GM10266 (cell line): Measurements from ENCODE around the gene TLCD4.

ENCODE experiments used
- DNase-seq: peaks from one replicate; pipeline ENCODE4 v3.0.0; 2012; ENCODE audit errors: extremely low spot score
- TF ChIP-seq, protein P1 (sequence below): IDR thresholded peaks from 2 replicates; pipeline ENCODE4 v1.5.1; 2012; ENCODE audit warnings: mild to moderate bottlenecking, low read depth; ENCODE audit not compliant: control insufficient read depth, insufficient read depth; ENCODE audit errors: missing control alignments

The TLCD4 gene

DNA sequence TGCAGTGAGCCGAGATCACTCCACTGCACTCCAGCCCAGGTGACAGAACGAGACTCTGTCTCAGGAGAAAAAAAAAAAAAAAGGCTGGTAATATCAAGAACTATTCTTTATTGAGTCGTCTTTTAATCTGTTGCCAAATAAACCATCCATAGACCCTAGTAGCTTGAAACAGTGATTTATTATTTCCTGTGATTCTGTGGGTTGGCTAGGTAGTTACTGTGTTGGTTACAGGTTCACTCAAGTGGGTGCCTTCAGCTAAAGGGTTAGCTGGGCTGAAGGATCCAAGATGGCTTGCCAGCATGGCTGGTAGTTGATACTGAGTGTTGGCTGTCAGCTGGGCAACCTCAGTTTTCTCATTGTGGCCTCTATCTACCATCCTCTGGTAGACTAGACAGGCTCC is 9.2 kb downstream of the TLCD4 start:
- TF ChIP-seq, protein P1, sequence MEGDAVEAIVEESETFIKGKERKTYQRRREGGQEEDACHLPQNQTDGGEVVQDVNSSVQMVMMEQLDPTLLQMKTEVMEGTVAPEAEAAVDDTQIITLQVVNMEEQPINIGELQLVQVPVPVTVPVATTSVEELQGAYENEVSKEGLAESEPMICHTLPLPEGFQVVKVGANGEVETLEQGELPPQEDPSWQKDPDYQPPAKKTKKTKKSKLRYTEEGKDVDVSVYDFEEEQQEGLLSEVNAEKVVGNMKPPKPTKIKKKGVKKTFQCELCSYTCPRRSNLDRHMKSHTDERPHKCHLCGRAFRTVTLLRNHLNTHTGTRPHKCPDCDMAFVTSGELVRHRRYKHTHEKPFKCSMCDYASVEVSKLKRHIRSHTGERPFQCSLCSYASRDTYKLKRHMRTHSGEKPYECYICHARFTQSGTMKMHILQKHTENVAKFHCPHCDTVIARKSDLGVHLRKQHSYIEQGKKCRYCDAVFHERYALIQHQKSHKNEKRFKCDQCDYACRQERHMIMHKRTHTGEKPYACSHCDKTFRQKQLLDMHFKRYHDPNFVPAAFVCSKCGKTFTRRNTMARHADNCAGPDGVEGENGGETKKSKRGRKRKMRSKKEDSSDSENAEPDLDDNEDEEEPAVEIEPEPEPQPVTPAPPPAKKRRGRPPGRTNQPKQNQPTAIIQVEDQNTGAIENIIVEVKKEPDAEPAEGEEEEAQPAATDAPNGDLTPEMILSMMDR: no peak
- no peak for DNase-seq

DNA sequence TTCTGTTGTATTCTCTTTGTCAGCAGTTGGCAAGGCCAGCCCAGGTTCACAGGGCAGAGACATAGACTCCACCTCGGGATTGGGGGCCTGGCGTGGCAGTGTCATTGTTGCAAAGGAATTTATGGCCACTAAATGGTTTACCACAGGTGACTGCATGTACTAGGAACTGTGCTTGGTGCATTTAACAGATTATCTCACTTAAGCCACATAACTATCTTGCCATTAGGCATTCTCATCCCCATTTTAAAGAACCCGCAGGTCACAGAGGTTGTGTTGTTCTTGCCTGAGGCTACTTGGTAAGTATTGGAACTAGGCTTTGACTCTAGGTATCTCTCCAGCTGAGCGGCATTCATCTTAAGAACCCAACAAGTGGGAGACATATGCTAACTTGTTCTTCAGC is 9.7 kb downstream of the TLCD4 start:
- TF ChIP-seq, protein P1: no peak
- no peak for DNase-seq

DNA sequence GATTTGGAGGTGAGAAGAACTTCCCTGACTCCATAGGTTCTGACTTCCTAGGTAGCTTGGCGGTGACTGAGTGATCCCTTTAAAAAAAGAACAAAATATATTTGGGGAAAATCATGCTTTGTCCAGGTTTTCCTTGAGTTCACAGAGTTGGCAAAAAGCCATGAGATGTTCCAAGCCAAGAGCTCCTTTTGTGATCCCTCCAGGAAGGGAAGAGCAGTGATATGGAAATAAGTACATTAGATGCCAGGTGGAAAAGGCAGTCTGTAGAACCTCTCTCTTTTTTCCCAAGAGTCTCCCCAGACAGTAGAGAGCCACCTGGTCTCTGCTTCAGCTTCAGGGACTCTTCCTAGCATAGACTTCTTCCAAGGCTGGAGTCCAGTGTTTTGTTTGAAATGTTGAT is 10.2 kb downstream of the TLCD4 start:
- TF ChIP-seq, protein P1: no peak
- no peak for DNase-seq

DNA sequence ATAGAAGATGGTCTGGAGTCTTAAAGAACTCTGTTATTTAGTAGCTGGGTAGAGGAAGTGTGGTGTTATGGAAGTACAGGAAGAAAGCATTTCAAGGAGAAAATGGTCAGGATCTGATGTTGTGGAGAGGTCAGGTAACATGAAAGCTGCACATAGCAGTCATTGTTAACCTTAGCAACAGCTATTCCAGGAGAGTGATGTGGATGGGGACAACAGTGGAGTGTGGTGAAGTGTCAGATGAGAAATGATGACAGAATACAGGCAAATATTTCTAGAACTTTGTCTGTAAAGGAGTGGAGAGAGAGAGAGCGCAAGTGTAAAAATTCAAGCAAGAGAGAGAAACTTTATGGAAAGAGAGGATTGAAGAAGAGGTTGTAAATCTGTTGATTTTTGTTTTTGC is 15.6 kb downstream of the TLCD4 start:
- no peak for DNase-seq
- TF ChIP-seq, protein P1: no peak

DNA sequence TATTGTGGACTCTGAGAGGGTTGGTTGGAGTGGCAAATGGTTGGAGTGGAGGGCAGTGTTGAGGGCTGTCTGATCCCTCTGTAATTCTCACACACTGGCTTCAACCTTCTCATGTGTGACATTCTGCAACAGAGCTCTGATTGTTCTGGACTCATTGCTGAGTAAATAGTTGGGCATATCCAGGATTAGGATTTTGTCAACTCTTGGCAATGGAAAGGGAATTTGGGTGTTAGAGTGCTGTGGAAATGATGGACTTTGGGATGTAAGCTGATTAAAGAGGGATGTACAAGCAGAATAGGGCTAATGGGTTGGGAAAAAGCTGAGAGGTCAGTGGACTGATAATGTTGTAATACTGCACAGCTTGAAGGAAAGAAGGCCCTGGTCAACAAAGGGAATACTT is 16.5 kb downstream of the TLCD4 start:
- DNase-seq: no peak
- TF ChIP-seq, protein P1: no peak

DNA sequence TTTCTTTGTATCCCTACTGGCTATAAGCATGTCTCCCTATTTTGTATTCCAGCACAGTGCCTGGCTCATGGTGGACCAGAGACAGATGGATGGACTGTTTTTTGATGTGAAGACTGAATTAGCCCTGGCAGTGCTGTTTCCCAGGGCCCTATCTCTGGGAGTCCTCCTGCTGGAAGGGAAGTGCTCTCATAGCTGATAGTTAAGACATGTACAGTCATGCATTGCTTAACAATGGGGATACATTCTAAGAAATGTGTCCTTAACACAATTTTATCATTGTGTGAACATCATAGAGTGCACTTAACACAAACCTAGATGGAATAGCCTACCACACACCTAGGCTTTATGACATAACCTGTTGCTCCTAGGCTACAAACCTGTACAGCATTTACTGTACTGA is 21.1 kb downstream of the TLCD4 start:
- TF ChIP-seq, protein P1: no peak
- no peak for DNase-seq

DNA sequence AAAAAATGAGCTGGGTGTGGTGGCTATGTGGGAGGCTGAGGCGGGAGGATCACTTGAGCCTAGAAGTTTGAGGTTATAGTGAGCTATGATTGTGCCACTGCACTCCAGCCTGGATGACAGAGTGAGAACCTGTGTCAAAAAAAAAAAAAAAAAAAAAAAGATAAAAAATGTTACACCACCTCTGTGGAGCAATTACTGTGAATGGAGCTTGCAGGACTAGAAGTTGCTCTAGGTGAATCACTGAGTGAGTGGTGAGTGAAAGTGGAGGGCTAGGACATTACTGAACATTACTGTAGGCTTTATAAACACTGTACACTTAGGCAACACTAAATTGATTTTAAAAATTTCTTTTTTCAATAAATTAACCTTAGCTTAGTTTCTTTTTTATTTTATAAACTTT is 21.9 kb downstream of the TLCD4 start:
- TF ChIP-seq, protein P1: no peak
- DNase-seq: no peak
